T47D (cell line): Measurements from ENCODE around the gene SMYD3.
"Not testable (repeated sequence)": the region's sequence is repeated elsewhere in the genome, so short reads cannot be mapped to it uniquely, and the experiment has no call there.

Experiments used
- DNase-seq, 2 experiments: peaks; one replicate each; pipeline versions ENCODE4 v3.0.0 to v3.0.0-alpha.2; 2011 to 2012; ENCODE audit warnings: low read depth in 1 of 2, low spot score in 1 of 2
- JUND ChIP-seq: IDR thresholded peaks from 2 replicates; pipeline ENCODE4 v1.6.1; 2012; ENCODE audit warnings: low read depth
- in situ Hi-C: cut with HindIII; loops from 2 replicates; pipeline ENCODE4 v1.10.0; 2016; ENCODE audit warnings: low sequenced_read_pairs, low pct_unique_long_range_greater_than_20kb

Gene SMYD3

DNA sequence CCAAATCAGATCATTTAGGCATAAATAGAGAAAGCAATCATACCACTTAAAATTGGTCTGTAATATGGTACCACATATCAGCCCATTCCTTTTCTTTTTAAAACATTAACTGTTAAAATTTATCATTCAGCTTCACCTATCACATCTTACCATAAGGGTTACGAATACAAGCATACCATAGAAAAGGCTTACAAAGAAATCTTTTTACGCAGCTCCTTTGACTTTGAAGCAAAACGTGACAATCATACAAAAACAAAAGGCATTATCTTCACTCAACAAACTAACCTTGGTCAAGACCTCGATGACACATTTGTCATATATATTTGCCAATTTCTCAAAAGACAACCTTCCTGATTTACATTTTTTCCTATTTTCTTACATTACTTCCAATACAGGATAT is 169.0 kb downstream of the SMYD3 start:
- no peak for TF ChIP-seq JUND
- no peak for DNase-seq
- in situ Hi-C loops = no loop called here

GRCh38 chr1:246335151-246335550 is 171.9 kb downstream of the SMYD3 start:
- DNase-seq = no peak
- TF ChIP-seq JUND = no peak
- in situ Hi-C loops = no loop called here

DNA sequence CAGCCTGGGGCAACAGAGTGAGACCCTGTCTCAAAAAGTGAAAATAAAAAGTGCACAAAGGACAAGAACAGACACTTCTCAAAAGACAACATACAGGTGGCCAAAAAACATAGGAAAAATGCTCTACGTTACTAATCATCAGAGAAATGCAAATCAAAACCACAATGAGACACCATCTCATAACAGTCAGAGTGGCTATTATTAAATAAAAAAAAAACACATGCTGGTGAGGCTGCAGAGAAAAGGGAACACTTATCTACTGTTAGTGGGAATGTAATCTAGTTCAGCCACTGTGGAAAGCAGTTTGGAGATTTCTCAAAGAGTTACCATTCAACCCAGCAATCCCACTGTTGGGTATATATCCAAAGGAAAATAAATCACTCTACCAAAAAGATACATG is 173.2 kb downstream of the SMYD3 start:
- in situ Hi-C loops = no loop called here
- no peak for DNase-seq
- no peak for TF ChIP-seq JUND

- in situ Hi-C loops = no loop called here
Observed at GRCh38 chr1:246332078-246332477, 175.0 kb downstream of the SMYD3 start.

GRCh38 chr1:246329900-246330299 is 177.2 kb downstream of the SMYD3 start:
- TF ChIP-seq JUND = no peak
- DNase-seq = no peak
- in situ Hi-C loops = no loop called here

More at GRCh38 chr1:246332078-246332477, 175.0 kb downstream of the SMYD3 start:
- no peak for DNase-seq
- TF ChIP-seq JUND = no peak

DNA sequence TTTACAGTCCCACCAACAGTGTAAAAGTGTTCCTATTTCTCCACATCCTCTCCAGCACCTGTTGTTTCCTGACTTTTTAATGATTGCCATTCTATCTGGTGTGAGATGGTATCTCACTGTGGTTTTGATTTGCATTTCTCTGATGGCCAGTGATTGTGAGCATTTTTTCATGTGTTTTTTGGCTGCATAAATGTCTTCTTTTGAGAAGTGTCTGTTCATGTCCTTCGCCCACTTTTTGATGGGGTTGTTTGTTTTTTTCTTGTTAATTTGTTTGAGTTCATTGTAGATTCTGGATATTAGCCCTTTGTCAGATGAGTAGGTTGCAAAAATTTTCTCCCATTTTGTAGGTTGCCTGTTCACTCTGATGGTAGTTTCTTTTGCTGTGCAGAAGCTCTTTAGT is 177.8 kb downstream of the SMYD3 start:
- DNase-seq, in situ Hi-C loops: not testable (repeated sequence)

DNA sequence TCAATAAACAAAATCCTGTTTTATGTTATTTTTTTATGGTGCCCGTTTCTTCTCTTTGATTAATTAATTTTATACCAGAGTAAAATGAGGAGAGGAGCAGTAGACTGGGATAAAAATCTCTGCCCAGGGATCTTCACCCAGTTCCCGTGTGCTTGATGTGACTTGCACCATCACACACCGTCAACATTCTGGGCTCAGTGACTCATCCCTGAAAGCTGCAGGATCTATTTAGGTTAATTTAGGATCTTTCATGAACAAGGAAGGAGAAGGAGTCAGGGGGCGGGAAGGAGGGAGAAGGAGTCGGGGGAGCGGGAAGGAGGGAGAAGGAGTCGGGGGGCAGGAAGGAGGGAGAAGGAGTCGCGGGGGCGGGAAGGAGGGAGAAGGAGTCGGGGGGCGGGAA is 182.4 kb downstream of the SMYD3 start:
- TF ChIP-seq JUND = no peak
- DNase-seq = no peak
- in situ Hi-C loops = no loop called here

- in situ Hi-C loops = not testable (repeated sequence)
Observed at GRCh38 chr1:246324033-246324432, 183.0 kb downstream of the SMYD3 start.

DNA sequence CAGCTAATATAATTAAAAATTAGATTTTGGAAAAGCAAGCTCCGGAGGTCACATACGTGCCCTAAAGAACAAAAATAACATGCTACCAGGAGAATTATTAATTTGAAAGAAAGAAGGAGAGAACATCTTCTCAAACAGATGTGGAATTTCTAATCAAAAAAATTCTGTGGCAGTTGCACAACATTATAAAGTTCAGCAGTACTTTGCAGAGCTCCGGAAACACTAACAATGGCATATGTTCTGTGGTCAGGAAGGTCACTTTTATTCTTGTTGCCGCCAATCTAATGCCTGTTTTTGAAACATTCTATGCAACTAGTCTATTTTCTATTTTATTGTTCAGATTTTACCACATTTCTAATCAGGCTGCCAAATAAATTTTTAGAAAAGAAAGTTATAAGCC is 186.8 kb downstream of the SMYD3 start:
- no peak for TF ChIP-seq JUND
- no peak for DNase-seq
- in situ Hi-C loops = no loop called here

More at GRCh38 chr1:246324033-246324432, 183.0 kb downstream of the SMYD3 start:
- DNase-seq = not testable (repeated sequence)

DNA sequence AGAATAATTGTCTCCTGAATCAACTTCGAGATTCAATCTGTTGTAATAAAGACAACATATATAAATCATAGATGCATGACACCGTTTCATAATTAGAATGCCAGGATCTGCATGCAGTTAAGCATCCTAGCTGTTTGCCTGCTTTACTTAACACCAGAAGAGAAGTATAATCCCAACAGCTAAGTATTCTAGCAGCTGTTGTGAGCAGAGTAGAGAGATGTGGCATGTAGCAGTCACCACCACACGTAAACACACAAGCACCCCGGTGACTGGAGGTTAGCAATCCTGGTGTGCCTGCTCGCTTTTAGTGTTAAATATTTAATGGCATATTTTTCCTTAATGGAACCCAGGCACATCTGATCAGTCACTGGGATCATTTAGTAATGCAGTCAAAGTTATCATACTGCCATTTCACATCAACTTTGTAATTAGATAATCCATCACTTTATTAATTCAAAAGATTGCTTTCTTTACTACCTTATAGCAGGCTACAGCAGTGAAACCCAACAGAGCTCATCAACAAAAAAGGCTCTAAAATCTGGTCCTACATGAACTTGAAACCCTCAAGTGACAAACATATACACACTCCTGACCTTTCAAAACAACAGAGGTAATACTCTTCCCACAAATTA is 187.9 kb downstream of the SMYD3 start:
- in situ Hi-C loops = no loop called here
- TF ChIP-seq JUND = no peak
- no peak for DNase-seq

GRCh38 chr1:246318622-246319021 is 188.5 kb downstream of the SMYD3 start:
- TF ChIP-seq JUND = no peak
- no peak for DNase-seq
- in situ Hi-C loops = no loop called here

GRCh38 chr1:246318036-246318359 is 189.1 kb downstream of the SMYD3 start:
- no peak for DNase-seq
- TF ChIP-seq JUND = no peak

GRCh38 chr1:246317332-246318035 is 189.6 kb downstream of the SMYD3 start:
- TF ChIP-seq JUND = no peak
- in situ Hi-C loops = no loop called here
- DNase-seq = no peak

More at GRCh38 chr1:246318036-246318359, 189.1 kb downstream of the SMYD3 start:
- in situ Hi-C loops = no loop called here

- no peak for TF ChIP-seq JUND
- DNase-seq = no peak
- in situ Hi-C loops = no loop called here
Observed at GRCh38 chr1:246311461-246311860, 195.6 kb downstream of the SMYD3 start.
